Erythroblast (primary cell): ENCODE measurements around the gene CDYL2.

Source experiments
- GATA1 ChIP-seq: IDR thresholded peaks from 2 replicates; pipeline ENCODE4 v1.6.1; 2011; ENCODE audit warnings: low read depth, mild to moderate bottlenecking, control low read depth, low read length, moderate library complexity
- POLR2A ChIP-seq: IDR thresholded peaks from 2 replicates; pipeline ENCODE4 v1.6.1; 2011; ENCODE audit warnings: mild to moderate bottlenecking, low read length

- TF ChIP-seq POLR2A (no peak), GATA1 (no peak)
These were observed 164.8 kb downstream of the CDYL2 start for GRCh38 chr16:80639636-80640035.
